ENCODE results near the gene ANAPC1. TPM values are rescaled to one million over a fixed set of nuclear protein-coding genes. Genes with fewer than 3 reads are reported as not detected.
"Not testable (repeated sequence)": the region's sequence is repeated elsewhere in the genome, so short reads cannot be mapped to it uniquely, and the experiment has no call there.

Gene ANAPC1
- total and polyA plus RNA-seq, 7 experiments from 2014 or later: 30.6 to 77.2 (median 58.5) TPM

DNA sequence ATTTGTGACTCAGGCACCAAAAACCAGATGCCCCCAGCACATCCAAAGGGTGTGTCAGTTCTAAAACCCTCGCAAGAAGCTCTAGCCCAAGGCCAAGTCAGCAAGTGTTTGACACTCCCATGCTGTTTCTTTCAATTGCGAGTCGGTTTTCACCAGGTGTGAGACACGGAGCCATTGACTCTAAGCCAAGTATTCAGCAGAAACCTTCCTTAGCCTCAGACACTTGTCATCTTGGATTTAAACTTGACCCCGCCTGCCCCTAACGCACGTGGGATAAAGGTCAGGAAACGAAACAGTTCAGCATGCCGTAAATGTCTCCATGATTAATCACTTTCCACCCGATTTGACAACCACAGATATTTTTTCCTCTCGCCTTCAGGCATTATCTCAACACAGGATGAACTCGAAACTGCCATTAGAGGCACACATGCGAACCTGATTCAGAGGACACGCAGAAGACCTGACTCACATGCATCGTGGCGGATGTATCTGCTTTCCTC lies 156.3 kb downstream of the ANAPC1 start:
- H3K9me3 Mint-ChIP-seq; H3K27ac ChIP-seq (ENCODE audit: low read depth, low read length); H3K27me3 Mint-ChIP-seq; H3K36me3 Mint-ChIP-seq; H3K4me3 ChIP-seq (ENCODE audit: low read length); H3K36me3 ChIP-seq (ENCODE audit: control insufficient read depth in 2 of 3, insufficient read depth in 3 of 3, low read length in 3 of 3); H3K4me1 ChIP-seq (ENCODE audit: control insufficient read depth in 2 of 2, insufficient read depth in 2 of 2, low read length in 2 of 2); H3K27ac Mint-ChIP-seq; CTCF ChIA-PET; H3K4me1 Mint-ChIP-seq; POLR2A ChIA-PET; DNase-seq; H3K9me3 ChIP-seq (ENCODE audit: control insufficient read depth in 2 of 3, low read length in 3 of 3); intact Hi-C loops (cut with micrococcal nuclease); ATAC-seq; H3K27me3 ChIP-seq (ENCODE audit: control insufficient read depth in 2 of 2, insufficient read depth in 2 of 2, low read length in 2 of 2); H3K4me3 Mint-ChIP-seq: not testable (repeated sequence)

DNA sequence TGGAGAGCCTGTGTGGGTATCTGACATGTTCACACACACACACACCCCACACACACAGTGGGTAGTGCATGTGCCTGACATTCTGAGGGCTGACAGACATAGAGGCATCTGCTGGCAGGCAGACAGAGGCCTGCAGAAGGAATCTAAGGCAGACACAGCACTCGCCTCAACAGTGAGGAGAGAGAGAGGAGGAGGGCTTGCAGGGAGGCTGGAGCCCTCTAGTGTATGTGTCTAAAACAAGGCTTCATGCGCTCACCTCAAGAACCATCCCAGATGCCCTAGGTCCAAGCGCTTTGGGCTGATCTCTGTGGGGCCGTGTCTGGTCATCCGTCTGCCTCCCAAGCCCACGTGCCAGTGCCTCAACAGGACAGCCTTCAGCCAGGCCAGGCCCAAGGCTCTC lies 158.3 kb downstream of the ANAPC1 start:
- H3K27ac ChIP-seq (ENCODE audit: low read depth, low read length); CTCF ChIA-PET; H3K27me3 ChIP-seq (ENCODE audit: control insufficient read depth in 2 of 2, insufficient read depth in 2 of 2, low read length in 2 of 2); H3K4me1 Mint-ChIP-seq; H3K36me3 ChIP-seq (ENCODE audit: control insufficient read depth in 2 of 3, insufficient read depth in 3 of 3, low read length in 3 of 3); intact Hi-C loops (cut with micrococcal nuclease); H3K4me3 ChIP-seq (ENCODE audit: low read length); POLR2A ChIA-PET; H3K4me3 Mint-ChIP-seq; ATAC-seq; H3K36me3 Mint-ChIP-seq; DNase-seq; H3K9me3 Mint-ChIP-seq; H3K9me3 ChIP-seq (ENCODE audit: control insufficient read depth in 2 of 3, low read length in 3 of 3); H3K27ac Mint-ChIP-seq; H3K4me1 ChIP-seq (ENCODE audit: control insufficient read depth in 2 of 2, insufficient read depth in 2 of 2, low read length in 2 of 2); H3K27me3 Mint-ChIP-seq: not testable (repeated sequence)

GRCh38 chr2:111719610-111720009 lies 164.4 kb downstream of the ANAPC1 start:
- POLR2A ChIA-PET; H3K36me3 Mint-ChIP-seq; H3K27me3 ChIP-seq (ENCODE audit: control insufficient read depth in 2 of 2, insufficient read depth in 2 of 2, low read length in 2 of 2); H3K9me3 Mint-ChIP-seq; DNase-seq; H3K4me3 ChIP-seq (ENCODE audit: low read length); CTCF ChIA-PET; H3K9me3 ChIP-seq (ENCODE audit: control insufficient read depth in 2 of 3, low read length in 3 of 3); H3K4me1 ChIP-seq (ENCODE audit: control insufficient read depth in 2 of 2, insufficient read depth in 2 of 2, low read length in 2 of 2); H3K4me1 Mint-ChIP-seq; intact Hi-C loops (cut with micrococcal nuclease); H3K36me3 ChIP-seq (ENCODE audit: control insufficient read depth in 2 of 3, insufficient read depth in 3 of 3, low read length in 3 of 3); ATAC-seq; H3K4me3 Mint-ChIP-seq; H3K27me3 Mint-ChIP-seq; H3K27ac Mint-ChIP-seq; H3K27ac ChIP-seq (ENCODE audit: low read depth, low read length): not testable (repeated sequence)

Small RNA genes within 50 kb of the gene (microRNA-seq; reads per million reads assigned to microRNA genes)
- not detected for gene MIR4771-2 (ENCODE audit: borderline microRNAs expressed)

Other genes starting within 250 kb of the ANAPC1 start
- gene MERTK, start 14.4 kb upstream of the ANAPC1 start, total RNA-seq: 1 to 10 TPM in 3 of 5 experiments, under 1 TPM in 2; 0.22 to 2.6 (median 1.2) TPM
- gene MERTK, start 14.4 kb upstream of the ANAPC1 start, polyA plus RNA-seq: not detected
- gene TMEM87B, start 171.1 kb upstream of the ANAPC1 start, total RNA-seq: 10 to 100 TPM; 14.0 to 26.9 (median 17.4) TPM
- 10 to 100 TPM in 1 of 2 donors, 1 to 10 TPM in 1; 7.3 to 11.1 TPM for gene TMEM87B, start 171.1 kb upstream of the ANAPC1 start, polyA plus RNA-seq

Measured in naive thymus-derived CD4-positive, alpha-beta T cell (primary cell).